NCI-H460 (cell line): ENCODE measurements around the gene CACNB1. TPM values are rescaled to one million over a fixed set of nuclear protein-coding genes. Genes with fewer than 3 reads are reported as not detected.
A peak's percentile ranks its signal among the peaks of the same experiment; 100 is the strongest.

Experiments used
- DNase-seq: peaks from one replicate; pipeline ENCODE4 v3.0.0-alpha.2; 2016; ENCODE audit warnings: low read depth; ENCODE audit errors: extremely low read depth
- polyA plus RNA-seq: library from polyadenylated mRNA; depleted of rRNA; stranded (reverse); fragments of >200 nt; gene quantifications from 2 replicates; pipeline ENCODE4 v1.2.3, GENCODE V29; 2014; cell fraction: nucleus; rRNA removed
- total RNA-seq: library from RNA; depleted of rRNA; stranded (reverse); fragments of >200 nt; shearing (Covaris generic); gene quantifications from 2 replicates; pipeline ENCODE4 v1.2.3, GENCODE V29; 2014; rRNA removed

Gene CACNB1
- total RNA-seq, result 3.4 and 3.6 TPM in 2 replicates
- polyA plus RNA-seq, result 6.7 and 13.1 TPM in 2 replicates

- peak; percentile 54 for DNase-seq
Measured at GRCh38 chr17:39197380-39198185, at the start of gene CACNB1. Gene CACNB1 (minus strand): TSS chr17:39197669. CDS start chr17:39197495, 174 bp downstream.

GRCh38 chr17:39246274-39246673 lies 48.8 kb upstream of the CACNB1 start:
- DNase-seq, result no peak

- DNase-seq, result peak; percentile 81
Measured at GRCh38 chr17:39244600-39245570, 47.4 kb upstream of the CACNB1 start.

- no peak for DNase-seq
Measured at GRCh38 chr17:39244016-39244599, 46.6 kb upstream of the CACNB1 start.

GRCh38 chr17:39243155-39243554 lies 45.7 kb upstream of the CACNB1 start:
- no peak for DNase-seq

- no peak for DNase-seq
Measured at GRCh38 chr17:39240631-39241030, 43.2 kb upstream of the CACNB1 start.

- DNase-seq, result no peak
Measured at GRCh38 chr17:39239640-39240314, 42.3 kb upstream of the CACNB1 start.

- DNase-seq, result peak; percentile 57
Measured at GRCh38 chr17:39238311-39238972, 41.0 kb upstream of the CACNB1 start.

- DNase-seq, result no peak
Measured at GRCh38 chr17:39237586-39237985, 40.1 kb upstream of the CACNB1 start.

GRCh38 chr17:39236981-39237441 lies 39.5 kb upstream of the CACNB1 start:
- DNase-seq, result no peak

- no peak for DNase-seq
Measured at GRCh38 chr17:39236450-39236927, 39.0 kb upstream of the CACNB1 start.

- DNase-seq, result peak; percentile 59
Measured at GRCh38 chr17:39235555-39236449, 38.3 kb upstream of the CACNB1 start.

- no peak for DNase-seq
Measured at GRCh38 chr17:39231591-39232551, 34.4 kb upstream of the CACNB1 start.

- no peak for DNase-seq
Measured at GRCh38 chr17:39231091-39231561, 33.7 kb upstream of the CACNB1 start.

GRCh38 chr17:39230361-39230760 lies 32.9 kb upstream of the CACNB1 start:
- DNase-seq, result no peak

GRCh38 chr17:39229274-39229913 lies 31.9 kb upstream of the CACNB1 start:
- no peak for DNase-seq
